MM.1S (cell line): ENCODE data around the gene GCC1.

Source experiments
- DNase-seq: peaks from one replicate; pipeline ENCODE4 v3.0.0-alpha.2; 2015
- H2AFZ ChIP-seq: fragments of 300-600 bp; sonication (generic); 2 replicates; pipeline ENCODE4 v1.6.0; 2016; ENCODE audit warnings: antibody characterized with exemption, low read length
- H3F3A ChIP-seq: fragments of 300-600 bp; sonication (generic); 2 replicates; pipeline ENCODE4 v1.6.1; 2016; ENCODE audit warnings: mild to moderate bottlenecking, antibody characterized with exemption, low read length, moderate library complexity, mixed read lengths; ENCODE audit not compliant: insufficient read depth
- H3K27ac ChIP-seq: fragments of 300-600 bp; sonication (generic); 2 replicates; pipeline ENCODE4 v1.5.1; 2016; ENCODE audit warnings: mild to moderate bottlenecking, low read length
- H3K27me3 ChIP-seq: fragments of 300-600 bp; sonication (generic); replicated peaks from 2 replicates; pipeline ENCODE4 v1.6.0; 2016; ENCODE audit warnings: low read length; ENCODE audit not compliant: insufficient read depth
- H3K36me3 ChIP-seq: fragments of 300-600 bp; sonication (generic); replicated peaks from 2 replicates; pipeline ENCODE4 v1.6.1; 2016; ENCODE audit warnings: mild to moderate bottlenecking, low read length, mixed read lengths; ENCODE audit not compliant: insufficient read depth
- H3K4me1 ChIP-seq: fragments of 300-600 bp; sonication (generic); 2 replicates; pipeline ENCODE4 v1.6.1; 2016; ENCODE audit warnings: low read length, mixed read lengths
- H3K4me2 ChIP-seq: fragments of 300-600 bp; sonication (generic); 2 replicates; pipeline ENCODE4 v1.6.0; 2016; ENCODE audit warnings: low read depth, low read length
- H3K4me3 ChIP-seq: fragments of 300-600 bp; sonication (generic); 2 replicates; pipeline ENCODE4 v1.5.1; 2016; ENCODE audit warnings: low read length, mixed read lengths
- H3K79me2 ChIP-seq: fragments of 300-600 bp; sonication (generic); 2 replicates; pipeline ENCODE4 v1.6.1; 2016; ENCODE audit warnings: mixed run types, low read length, mixed read lengths
- H3K9ac ChIP-seq: fragments of 300-600 bp; sonication (generic); 2 replicates; pipeline ENCODE4 v1.6.1; 2016; ENCODE audit warnings: low read length, mixed read lengths
- H3K9me2 ChIP-seq: fragments of 300-600 bp; sonication (generic); replicated peaks from 2 replicates; pipeline ENCODE4 v1.6.1; 2016; ENCODE audit warnings: mild to moderate bottlenecking, low read length, mixed read lengths; ENCODE audit not compliant: insufficient read depth
- H3K9me3 ChIP-seq: fragments of 300-600 bp; sonication (generic); replicated peaks from 2 replicates; pipeline ENCODE4 v1.6.1; 2016; ENCODE audit warnings: mild to moderate bottlenecking, low read length, mixed read lengths; ENCODE audit not compliant: insufficient read depth
- H4K20me1 ChIP-seq: fragments of 300-600 bp; sonication (generic); 2 replicates; pipeline ENCODE4 v1.6.1; 2016; ENCODE audit warnings: mild to moderate bottlenecking, low read length, moderate library complexity, mixed read lengths; ENCODE audit not compliant: insufficient read depth
- CTCF ChIP-seq: fragments of 300-600 bp; sonication (generic); IDR thresholded peaks from 2 replicates; pipeline ENCODE4 v1.5.1; 2016; ENCODE audit warnings: antibody characterized with exemption, low read length, mixed read lengths
- EZH2 ChIP-seq: fragments of 300-600 bp; sonication (generic); optimal IDR thresholded peaks from 2 replicates; pipeline ENCODE3; 2017; ENCODE audit warnings: low read depth, mild to moderate bottlenecking, antibody characterized with exemption, low read length, mixed read lengths
- EZH2phosphoT487 ChIP-seq: fragments of 300-600 bp; sonication (generic); IDR thresholded peaks from 2 replicates; pipeline ENCODE4 v1.6.1; 2018; ENCODE audit warnings: antibody characterized with exemption, low read length

The GCC1 gene

GRCh38 chr7:127585044-127585953, at the start of gene GCC1:
Gene GCC1, minus strand, starts transcription at chr7:127585596. Its CDS starts 414 bp downstream, at chr7:127585182.
- Histone ChIP-seq H2AFZ (peak within 1 kb of the TSS; percentile 66), H3K4me3 (peak within 1 kb of the TSS; percentile 97), H3K9me2 (no peaks in the 10 kb centered on the region), H3K79me2 (peaks cover 62% of the 10 kb centered on the region), H3K4me1 (peaks cover 26% of the 10 kb centered on the region), H4K20me1 (no peaks in the 10 kb centered on the region), H3K36me3 (peaks cover 4% of the 10 kb centered on the region), H3F3A (no peaks in the 10 kb centered on the region), H3K9me3 (no peaks in the 10 kb centered on the region), H3K27me3 (no peaks in the 10 kb centered on the region), H3K4me2 (peak within 1 kb of the TSS; percentile 98), H3K27ac (peak within 1 kb of the TSS; percentile 72), H3K9ac (peak within 1 kb of the TSS; percentile 85)
- DNase-seq: peak; percentile 94
- TF ChIP-seq EZH2 (no peak), CTCF (no peak)

GRCh38 chr7:127632276-127632910, 47.0 kb upstream of the GCC1 start:
- Histone ChIP-seq H3F3A (no peaks in the 10 kb centered on the region), H3K36me3 (no peaks in the 10 kb centered on the region), H3K4me2 (no peak overlapping the region), H3K9me2 (no peaks in the 10 kb centered on the region), H3K27me3 (no peaks in the 10 kb centered on the region), H3K9ac (no peak overlapping the region), H4K20me1 (no peaks in the 10 kb centered on the region), H3K4me3 (no peak overlapping the region), H2AFZ (no peak overlapping the region), H3K79me2 (no peaks in the 10 kb centered on the region), H3K9me3 (no peaks in the 10 kb centered on the region), H3K27ac (no peak overlapping the region), H3K4me1 (no peaks in the 10 kb centered on the region)
- DNase-seq: no peak
- TF ChIP-seq EZH2 (no peak), EZH2phosphoT487 (no peak), CTCF (no peak)

DNA sequence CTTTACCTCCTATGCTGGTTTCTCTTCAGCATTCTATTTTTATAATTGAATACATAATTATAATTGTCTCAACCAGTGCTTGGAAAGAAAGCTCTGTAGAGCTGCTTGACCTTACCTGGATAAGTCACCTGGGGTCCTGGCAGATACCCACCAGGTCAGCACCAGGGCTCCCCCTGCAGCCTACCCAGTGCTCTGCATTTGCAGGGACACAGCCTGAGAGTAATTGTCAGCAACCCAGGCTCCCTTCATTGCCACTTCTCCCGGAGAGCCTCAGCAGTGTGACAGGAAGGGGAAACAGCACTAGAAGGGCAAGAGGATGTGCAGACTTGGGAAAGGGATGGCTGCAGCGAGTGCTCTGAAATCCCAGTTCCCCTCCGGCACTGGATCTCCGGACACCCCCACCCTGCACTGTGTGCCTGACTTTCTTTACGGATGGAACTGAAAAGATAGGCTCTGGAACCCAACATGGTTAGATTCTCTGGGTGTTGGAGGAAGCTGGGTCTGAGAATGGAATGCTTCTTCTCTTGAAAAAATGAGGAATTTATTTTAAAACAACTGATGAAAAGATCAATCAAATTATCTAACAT, 44.0 kb upstream of the GCC1 start:
- Histone ChIP-seq H3K9ac (no peak overlapping the region), H2AFZ (no peak overlapping the region), H4K20me1 (no peaks in the 10 kb centered on the region), H3K4me3 (no peak overlapping the region), H3K4me1 (no peaks in the 10 kb centered on the region), H3K9me3 (no peaks in the 10 kb centered on the region), H3K9me2 (no peaks in the 10 kb centered on the region), H3K36me3 (no peaks in the 10 kb centered on the region), H3F3A (no peaks in the 10 kb centered on the region), H3K79me2 (no peaks in the 10 kb centered on the region), H3K4me2 (no peak overlapping the region), H3K27me3 (no peaks in the 10 kb centered on the region), H3K27ac (no peak overlapping the region)
- DNase-seq: peak; percentile 38
- TF ChIP-seq CTCF (peak; percentile 55), EZH2 (no peak)
